HG02642 (cell line): Measurements from ENCODE around the gene DPM3.
"Not testable (repeated sequence)": the region's sequence is repeated elsewhere in the genome, so short reads cannot be mapped to it uniquely, and the experiment has no call there.

Experiments
- ATAC-seq: cut with Tn5 transposase; IDR thresholded peaks from one replicate; pipeline ENCODE4 v1.9.1; 2021; ENCODE audit warnings: mild to moderate bottlenecking; ENCODE audit not compliant: unreplicated experiment, poor library complexity

The DPM3 gene

GRCh38 chr1:155127105-155127966 lies 13.0 kb downstream of the DPM3 start, which contains the start of gene EFNA1:
Gene EFNA1 (plus strand): TSS chr1:155127876. CDS start chr1:155127978, 102 bp downstream.
- no peak for ATAC-seq

GRCh38 chr1:155126556-155127104 lies 13.7 kb downstream of the DPM3 start:
- ATAC-seq, result no peak

- ATAC-seq, result no peak
Measured at GRCh38 chr1:155125946-155126555, 14.3 kb downstream of the DPM3 start.

- ATAC-seq, result no peak
Measured at GRCh38 chr1:155125511-155125945, 14.8 kb downstream of the DPM3 start.

GRCh38 chr1:155124503-155125463 lies 15.5 kb downstream of the DPM3 start:
- no peak for ATAC-seq

GRCh38 chr1:155123801-155124200 lies 16.5 kb downstream of the DPM3 start:
- no peak for ATAC-seq

- no peak for ATAC-seq
Measured at GRCh38 chr1:155122308-155122707, 18.0 kb downstream of the DPM3 start.

- no peak for ATAC-seq
Measured at GRCh38 chr1:155121249-155121648, 19.1 kb downstream of the DPM3 start.

- ATAC-seq, result no peak
Measured at GRCh38 chr1:155120253-155120652, 20.1 kb downstream of the DPM3 start.

GRCh38 chr1:155118090-155118489 lies 22.2 kb downstream of the DPM3 start:
- not testable (repeated sequence) for ATAC-seq

- no peak for ATAC-seq
Measured at GRCh38 chr1:155117610-155118009, 22.7 kb downstream of the DPM3 start.

GRCh38 chr1:155116113-155116764 lies 24.1 kb downstream of the DPM3 start:
- no peak for ATAC-seq

- no peak for ATAC-seq
Measured at GRCh38 chr1:155113450-155113980, 26.8 kb downstream of the DPM3 start.

- ATAC-seq, result no peak
Measured at GRCh38 chr1:155110826-155111225, 29.5 kb downstream of the DPM3 start.

GRCh38 chr1:155110381-155110780 lies 29.9 kb downstream of the DPM3 start:
- no peak for ATAC-seq

GRCh38 chr1:155108296-155108695 lies 32.0 kb downstream of the DPM3 start:
- ATAC-seq, result no peak

- ATAC-seq, result no peak
Measured at GRCh38 chr1:155107309-155108264, 32.7 kb downstream of the DPM3 start.

GRCh38 chr1:155106862-155107261 lies 33.5 kb downstream of the DPM3 start:
- ATAC-seq, result no peak
